ENCODE measurements around the gene DDX25.
"Not testable (repeated sequence)": the region's sequence is repeated elsewhere in the genome, so short reads cannot be mapped to it uniquely, and the experiment has no call there.

The DDX25 gene

GRCh38 chr11:125904678-125905077 is 370 bp downstream of the DDX25 start:
- no peak for DNase-seq (ENCODE audit: low spot score)

- no peak for DNase-seq (ENCODE audit: low spot score)
Measured at GRCh38 chr11:125910226-125910849, 6.0 kb downstream of the DDX25 start.

GRCh38 chr11:125914601-125915000 is 10.3 kb downstream of the DDX25 start:
- not testable (repeated sequence) for DNase-seq (ENCODE audit: low spot score)

- DNase-seq (ENCODE audit: low spot score) = no peak
Measured at GRCh38 chr11:125916683-125917347, 12.5 kb downstream of the DDX25 start.

GRCh38 chr11:125918140-125918840 is 14.0 kb downstream of the DDX25 start:
- no peak for DNase-seq (ENCODE audit: low spot score)

- no peak for DNase-seq (ENCODE audit: low spot score)
Measured at GRCh38 chr11:125921042-125921441, 16.7 kb downstream of the DDX25 start.

GRCh38 chr11:125922156-125922555 is 17.8 kb downstream of the DDX25 start:
- no peak for DNase-seq (ENCODE audit: low spot score)

GRCh38 chr11:125923012-125923579 is 18.8 kb downstream of the DDX25 start:
- DNase-seq (ENCODE audit: low spot score) = peak; percentile 81

- DNase-seq (ENCODE audit: low spot score) = no peak
Measured at GRCh38 chr11:125923633-125924032, 19.3 kb downstream of the DDX25 start.

GRCh38 chr11:125924384-125925007 is 20.2 kb downstream of the DDX25 start:
- no peak for DNase-seq (ENCODE audit: low spot score)

GRCh38 chr11:125925247-125925740 is 21.0 kb downstream of the DDX25 start:
- no peak for DNase-seq (ENCODE audit: low spot score)

GRCh38 chr11:125925804-125926203 is 21.5 kb downstream of the DDX25 start:
- no peak for DNase-seq (ENCODE audit: low spot score)

GRCh38 chr11:125926682-125927081 is 22.4 kb downstream of the DDX25 start:
- no peak for DNase-seq (ENCODE audit: low spot score)

- no peak for DNase-seq (ENCODE audit: low spot score)
Measured at GRCh38 chr11:125929445-125930075, 25.3 kb downstream of the DDX25 start.

- DNase-seq (ENCODE audit: low spot score) = no peak
Measured at GRCh38 chr11:125930076-125930450, 25.8 kb downstream of the DDX25 start.

- DNase-seq (ENCODE audit: low spot score) = no peak
Measured at GRCh38 chr11:125931116-125931515, 26.8 kb downstream of the DDX25 start.

- no peak for DNase-seq (ENCODE audit: low spot score)
Measured at GRCh38 chr11:125931668-125932067, 27.4 kb downstream of the DDX25 start.

GRCh38 chr11:125932301-125932700 is 28.0 kb downstream of the DDX25 start:
- DNase-seq (ENCODE audit: low spot score) = no peak

GRCh38 chr11:125933030-125933813 is 28.9 kb downstream of the DDX25 start:
- DNase-seq (ENCODE audit: low spot score) = no peak

GRCh38 chr11:125934473-125934872 is 30.2 kb downstream of the DDX25 start:
- DNase-seq (ENCODE audit: low spot score) = no peak

- DNase-seq (ENCODE audit: low spot score) = no peak
Measured at GRCh38 chr11:125935056-125935455, 30.7 kb downstream of the DDX25 start.
